Measurements from ENCODE around the gene TMBIM4. TPM values are rescaled to one million over a fixed set of nuclear protein-coding genes. Genes with fewer than 3 reads are reported as not detected.

TMBIM4 gene
- total RNA-seq, 1 experiment from 2014 or later, result 51.1 TPM

- no TSS peak for BruUV-seq (replicated peaks)
Measured at GRCh38 chr12:66163289-66163688, 6.5 kb downstream of the TMBIM4 start.

More at GRCh38 chr12:66163289-66163688, 6.5 kb downstream of the TMBIM4 start:
- Histone ChIP-seq H3K79me2 (ENCODE audit: insufficient read depth, low read length) (peaks cover 79% of the 10 kb centered on the region), H3K27me3 (ENCODE audit: insufficient read depth, low read length) (no peaks in the 10 kb centered on the region), H3K4me3 (replicated peaks in 1 of 2; ENCODE audit: low read depth in 1 of 2, low read length in 2 of 2) (no peak overlapping the region), H4K20me1 (ENCODE audit: insufficient read depth) (no peaks in the 10 kb centered on the region), H3K4me1 (ENCODE audit: control insufficient read depth in 1 of 2, insufficient read depth in 2 of 2, low read length in 2 of 2) (peaks cover 4 to 11% of the 10 kb centered on the region in 2 experiments), H3K9me2 (ENCODE audit: insufficient read depth) (no peaks in the 10 kb centered on the region), H3K9me3 (ENCODE audit: control insufficient read depth in 1 of 2, insufficient read depth in 1 of 2, low read depth in 1 of 2, low read length in 2 of 2) (peaks cover 0 to 7% of the 10 kb centered on the region in 2 experiments; a peak in 2 of 4 replicates), H3K36me3 (ENCODE audit: control insufficient read depth in 1 of 2, insufficient read depth in 2 of 2, low read length in 2 of 2) (peaks cover 0 to 23% of the 10 kb centered on the region in 2 experiments; a peak in 2 of 4 replicates), H3K4me2 (ENCODE audit: low read length) (no peak overlapping the region), H2AFZ (ENCODE audit: low read depth, low read length, poor library complexity, severe bottlenecking) (no peak overlapping the region), H3K27ac (ENCODE audit: low read depth, low read length) (no peak overlapping the region), H3K9ac (ENCODE audit: low read length) (no peak overlapping the region)
- RAD21 ChIA-PET (ENCODE audit: low non-redundant PET in 1 of 2, low total read pairs in 2 of 2, uncharacterized antibody in 2 of 2, unreplicated experiment in 2 of 2), result no interaction called here
- POLR2A ChIA-PET, result no interaction called here
- TF ChIP-seq ATF3 (IDR thresholded peaks at IDR 0.05), result no peak
- no peak for TF ChIP-seq CBX3 (IDR thresholded peaks at IDR 0.05; ENCODE audit: low read depth)
- no peak for TF ChIP-seq ZFX (IDR thresholded peaks at IDR 0.05)
- no peak for TF ChIP-seq YY1 (IDR thresholded peaks at IDR 0.05; ENCODE audit: extremely low read depth, insufficient replicate concordance, low read depth, low read length)
- TF ChIP-seq ZBTB33 (IDR thresholded peaks at IDR 0.05; ENCODE audit: extremely low read depth, insufficient replicate concordance, low read length), result no peak
- TF ChIP-seq ZNF274 (IDR thresholded peaks at IDR 0.05; ENCODE audit: low read depth, low read length), result no peak
- no peak for TF ChIP-seq POLR2A (IDR thresholded peaks at IDR 0.05; ENCODE audit: borderline replicate concordance, extremely low read depth, insufficient read depth, insufficient read length)
- no peak for TF ChIP-seq SP1 (IDR thresholded peaks at IDR 0.05; ENCODE audit: low read depth)
- intact Hi-C loops (cut with micrococcal nuclease), result no loop called here
- DNase-seq (ENCODE audit: low read depth, low spot score), result no peak
- no peak for ATAC-seq
- CTCF ChIA-PET, result no interaction called here
